GM12872 (cell line): Measurements from ENCODE around the gene CEP68.

Experiments used
- TF ChIP-seq, protein P1 (sequence below): IDR thresholded peaks from 3 replicates; pipeline ENCODE4 v1.5.1; 2011; ENCODE audit warnings: low read depth, mild to moderate bottlenecking, low read length, moderate library complexity; ENCODE audit not compliant: insufficient read depth

Gene CEP68

DNA sequence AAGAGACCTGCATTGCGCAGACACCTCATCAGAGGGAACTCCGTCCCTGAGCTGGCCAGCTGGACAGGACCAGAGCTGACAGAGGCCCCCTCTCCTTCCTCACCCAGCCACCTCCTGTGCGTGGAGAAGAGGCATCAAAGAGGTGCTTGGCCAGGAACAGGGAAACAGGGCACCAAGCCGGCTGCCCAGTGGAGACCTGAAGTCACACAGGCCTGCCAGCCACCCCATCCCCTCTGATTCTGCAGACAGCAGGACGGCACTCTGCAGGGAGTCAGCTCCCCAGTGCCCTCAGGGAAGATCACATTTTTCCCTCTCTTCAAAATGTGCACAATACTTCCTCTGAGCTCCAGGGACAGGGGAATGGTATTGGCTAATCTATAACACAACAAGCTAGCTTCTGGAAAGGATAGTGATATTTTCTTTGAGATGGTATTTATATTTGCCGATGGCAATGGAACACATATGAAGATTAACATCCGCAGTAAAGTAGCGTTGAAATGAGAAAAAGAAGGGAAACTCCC, 36.5 kb upstream of the CEP68 start:
- TF ChIP-seq, protein P1, sequence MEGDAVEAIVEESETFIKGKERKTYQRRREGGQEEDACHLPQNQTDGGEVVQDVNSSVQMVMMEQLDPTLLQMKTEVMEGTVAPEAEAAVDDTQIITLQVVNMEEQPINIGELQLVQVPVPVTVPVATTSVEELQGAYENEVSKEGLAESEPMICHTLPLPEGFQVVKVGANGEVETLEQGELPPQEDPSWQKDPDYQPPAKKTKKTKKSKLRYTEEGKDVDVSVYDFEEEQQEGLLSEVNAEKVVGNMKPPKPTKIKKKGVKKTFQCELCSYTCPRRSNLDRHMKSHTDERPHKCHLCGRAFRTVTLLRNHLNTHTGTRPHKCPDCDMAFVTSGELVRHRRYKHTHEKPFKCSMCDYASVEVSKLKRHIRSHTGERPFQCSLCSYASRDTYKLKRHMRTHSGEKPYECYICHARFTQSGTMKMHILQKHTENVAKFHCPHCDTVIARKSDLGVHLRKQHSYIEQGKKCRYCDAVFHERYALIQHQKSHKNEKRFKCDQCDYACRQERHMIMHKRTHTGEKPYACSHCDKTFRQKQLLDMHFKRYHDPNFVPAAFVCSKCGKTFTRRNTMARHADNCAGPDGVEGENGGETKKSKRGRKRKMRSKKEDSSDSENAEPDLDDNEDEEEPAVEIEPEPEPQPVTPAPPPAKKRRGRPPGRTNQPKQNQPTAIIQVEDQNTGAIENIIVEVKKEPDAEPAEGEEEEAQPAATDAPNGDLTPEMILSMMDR = no peak

DNA sequence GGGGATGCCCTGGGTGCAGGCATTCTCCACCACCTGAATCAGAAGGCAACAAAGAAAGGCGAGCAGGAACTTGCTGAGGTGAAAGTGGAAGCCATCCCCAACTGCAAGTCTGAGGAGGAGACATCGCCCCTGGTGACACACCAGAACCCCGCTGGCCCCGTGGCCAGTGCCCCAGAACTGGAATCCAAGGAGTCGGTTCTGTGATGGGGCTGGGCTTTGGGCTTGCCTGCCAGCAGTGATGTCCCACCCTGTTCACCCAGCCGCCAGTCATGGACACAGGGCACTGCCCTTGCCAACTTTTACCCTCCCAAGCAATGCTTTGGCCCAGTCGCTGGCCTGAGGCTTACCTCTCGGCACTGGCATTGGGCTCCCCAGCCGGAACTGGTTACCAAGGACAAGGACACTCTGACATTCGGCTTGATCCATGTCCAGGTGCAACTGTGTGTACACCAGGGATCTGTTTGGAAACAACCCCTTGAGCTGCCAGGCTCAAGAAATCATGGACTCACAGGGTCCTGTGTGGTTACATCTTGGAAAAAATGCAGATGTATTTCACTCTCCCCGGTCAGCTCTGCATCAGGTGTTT, 35.2 kb upstream of the CEP68 start:
- TF ChIP-seq, protein P1 = no peak

DNA sequence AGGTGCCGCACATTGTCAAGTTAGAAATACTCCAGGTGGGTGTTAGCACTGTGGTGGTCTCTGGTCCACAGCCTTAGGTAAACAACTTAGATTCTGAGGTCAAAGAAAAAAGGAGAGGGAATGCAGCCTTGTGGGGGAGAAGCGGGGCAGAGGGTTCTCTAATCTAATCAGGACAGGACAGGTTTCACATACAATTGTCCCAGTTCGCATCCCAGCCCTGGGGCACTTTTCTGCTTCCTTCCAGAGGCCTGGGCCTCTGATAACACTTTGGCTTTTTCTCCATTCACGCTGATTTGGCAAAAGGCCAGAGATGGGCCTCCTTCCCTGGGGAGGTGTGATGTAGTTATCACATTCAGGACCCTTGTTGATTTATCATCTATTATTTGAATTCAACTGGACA, 34.5 kb upstream of the CEP68 start:
- TF ChIP-seq, protein P1 = no peak

DNA sequence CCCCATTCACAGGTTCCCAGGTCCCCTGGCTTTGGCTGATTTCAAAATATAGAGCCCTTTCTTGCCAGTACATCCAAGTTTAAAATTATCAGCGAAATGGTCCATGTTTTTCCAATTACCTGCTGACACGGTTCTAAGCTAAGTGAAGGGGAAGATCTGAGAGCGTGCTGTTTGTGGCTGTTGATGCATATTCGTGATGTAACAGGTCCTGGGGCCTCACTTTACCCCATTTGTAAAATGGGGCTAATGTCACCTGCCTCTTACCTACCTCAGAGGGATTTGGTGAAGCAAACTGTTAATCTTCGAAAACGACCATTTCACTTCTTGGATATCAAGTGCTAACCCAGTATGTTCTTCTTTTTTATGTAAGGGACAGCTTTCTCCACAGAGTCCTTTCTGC, 34.0 kb upstream of the CEP68 start:
- TF ChIP-seq, protein P1 = no peak

DNA sequence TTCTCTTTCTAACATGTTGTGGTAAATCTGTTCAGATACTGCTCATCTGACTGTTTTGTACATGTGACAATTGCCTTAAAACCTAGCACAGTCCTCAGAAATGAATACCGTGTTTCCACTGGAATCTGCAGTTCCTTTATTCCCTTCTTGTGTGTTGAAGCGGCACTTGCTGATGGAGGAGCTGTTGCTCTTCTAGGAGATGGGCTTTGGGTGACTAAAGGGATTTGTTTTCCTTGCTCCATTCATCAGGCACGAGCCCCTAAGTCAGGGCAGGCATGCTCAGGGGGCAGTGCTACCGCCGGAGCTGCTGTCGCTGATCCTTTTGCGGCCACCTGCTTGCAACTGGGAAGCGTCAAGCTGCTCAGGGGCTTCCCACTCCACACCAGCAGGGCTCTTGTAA, 32.5 kb upstream of the CEP68 start:
- TF ChIP-seq, protein P1 = no peak

DNA sequence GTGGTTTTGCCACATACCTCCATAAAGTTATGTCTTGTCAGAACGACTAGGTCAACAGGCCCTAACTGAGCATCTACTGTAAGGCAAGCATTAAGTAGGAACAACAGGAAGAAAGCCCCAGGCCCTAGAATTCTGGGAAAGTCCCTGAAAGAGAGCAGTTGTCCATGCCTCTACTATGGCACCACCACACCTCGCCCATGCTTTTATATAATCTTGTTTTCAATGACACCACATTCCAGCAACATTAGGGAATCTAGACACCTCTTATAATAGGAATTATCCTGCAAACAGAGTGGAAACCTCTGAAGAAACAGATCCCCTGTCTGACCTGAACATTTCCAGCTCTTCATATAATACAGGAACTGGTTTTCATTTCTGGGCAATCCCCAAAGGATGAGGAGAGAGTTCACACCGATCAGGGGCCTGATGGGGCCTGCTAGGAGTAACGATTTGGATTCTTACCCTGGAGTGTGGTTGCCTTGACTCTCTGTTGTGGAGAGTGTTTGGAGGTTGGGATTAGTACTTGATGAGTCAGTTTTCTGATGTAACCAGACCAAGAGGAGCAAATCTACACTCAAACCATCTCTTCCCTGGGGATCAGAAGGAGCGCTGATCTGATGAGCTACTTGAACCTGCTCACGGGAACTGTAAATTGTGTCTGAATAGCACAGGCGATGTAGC, 31.9 kb upstream of the CEP68 start:
- TF ChIP-seq, protein P1 = no peak

DNA sequence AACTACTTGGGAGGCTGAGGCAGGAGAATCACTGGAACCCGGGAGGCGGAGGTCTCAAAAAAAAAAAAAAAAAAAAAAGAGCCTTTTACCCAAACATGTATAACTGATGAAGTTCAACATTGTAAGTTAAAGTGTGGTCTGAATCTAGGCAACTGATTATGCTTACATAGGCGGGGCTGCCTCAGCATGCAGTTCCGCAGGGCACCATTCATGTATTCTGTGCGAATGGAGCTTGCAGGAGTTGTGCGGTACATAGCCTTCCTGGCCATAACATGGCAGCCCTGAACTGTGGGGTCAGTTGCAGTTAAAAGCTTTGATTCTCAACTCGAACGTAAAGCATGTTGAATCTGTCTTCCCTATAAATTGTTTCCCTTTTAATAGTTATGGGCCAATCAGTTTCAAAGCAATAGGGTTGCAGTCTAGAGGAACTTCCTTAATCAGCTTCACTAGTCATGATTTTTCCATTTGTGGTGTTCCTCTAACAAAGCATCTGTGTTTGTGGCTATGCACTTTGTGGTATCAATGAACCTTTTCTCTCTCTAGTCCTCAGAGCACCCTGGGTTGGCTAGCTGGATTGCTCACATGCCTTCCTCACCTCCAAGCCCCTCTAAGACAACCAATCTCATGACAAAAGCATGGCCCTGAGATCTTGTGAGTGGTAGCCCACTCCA, 30.6 kb upstream of the CEP68 start:
- TF ChIP-seq, protein P1 = no peak
